ENCODE measurements around the gene CCNK. TPM values are rescaled to one million over a fixed set of nuclear protein-coding genes. Genes with fewer than 3 reads are reported as not detected.

Gene CCNK
- total and polyA plus RNA-seq, 7 experiments from 2014 or later = 16.5 to 139 (median 72.4) TPM

GRCh38 chr14:99539491-99539890, 58.3 kb downstream of the CCNK start:
- H3K4me3 Mint-ChIP-seq = no peak overlapping the region
- H3K27ac ChIP-seq (ENCODE audit: low read depth, low read length) = no peak overlapping the region
- POLR2A ChIA-PET = no interaction called here

GRCh38 chr14:99540196-99541032, 59.2 kb downstream of the CCNK start:
- Histone ChIP-seq H3K27me3 (ENCODE audit: control insufficient read depth in 2 of 2, insufficient read depth in 2 of 2, low read length in 2 of 2) (no peaks in the 10 kb centered on the region), H3K27ac (ENCODE audit: low read depth, low read length) (no peak overlapping the region), H3K4me1 (ENCODE audit: control insufficient read depth in 2 of 2, insufficient read depth in 2 of 2, low read length in 2 of 2) (no peaks in the 10 kb centered on the region), H3K9me3 (ENCODE audit: control insufficient read depth in 2 of 3, low read length in 3 of 3) (no peaks in the 10 kb centered on the region), H3K4me3 (ENCODE audit: low read length) (no peak overlapping the region), H3K36me3 (ENCODE audit: control insufficient read depth in 2 of 3, insufficient read depth in 3 of 3, low read length in 3 of 3) (peaks cover 0 to 2% (median 0%) of the 10 kb centered on the region in 3 experiments)
- H3K27me3 Mint-ChIP-seq = no peaks in the 10 kb centered on the region
- intact Hi-C loops (cut with micrococcal nuclease) = no loop called here
- ChIA-PET POLR2A (interaction anchor here (0.5 kb wide), 1 partner anchor 75 kb away, joined by 4 read pairs; no protein-coding TSS in a partner anchor), CTCF (no interaction called here)
- no peaks in the 10 kb centered on the region for H3K36me3 Mint-ChIP-seq
- no peak overlapping the region for H3K4me3 Mint-ChIP-seq
- H3K4me1 Mint-ChIP-seq = peaks cover 0 to 21% (median 15%) of the 10 kb centered on the region in 7 donors
- no peak overlapping the region for H3K27ac Mint-ChIP-seq
- no peak for DNase-seq
- no peak for ATAC-seq
- no peaks in the 10 kb centered on the region for H3K9me3 Mint-ChIP-seq

More at GRCh38 chr14:99539491-99539890, 58.3 kb downstream of the CCNK start:
- intact Hi-C loops (cut with micrococcal nuclease) = no loop called here
- H3K36me3 Mint-ChIP-seq = no peaks in the 10 kb centered on the region
- H3K36me3 ChIP-seq (ENCODE audit: control insufficient read depth in 2 of 3, insufficient read depth in 3 of 3, low read length in 3 of 3) = peaks cover 0 to 4% (median 0%) of the 10 kb centered on the region in 3 experiments
- no peaks in the 10 kb centered on the region for H3K9me3 Mint-ChIP-seq
- no peaks in the 10 kb centered on the region for H3K9me3 ChIP-seq (ENCODE audit: control insufficient read depth in 2 of 3, low read length in 3 of 3)
- ATAC-seq = no peak
- DNase-seq = no peak
- CTCF ChIA-PET = no interaction called here
- no peak overlapping the region for H3K4me3 ChIP-seq (ENCODE audit: low read length)
- no peaks in the 10 kb centered on the region for H3K4me1 ChIP-seq (ENCODE audit: control insufficient read depth in 2 of 2, insufficient read depth in 2 of 2, low read length in 2 of 2)
- H3K27ac Mint-ChIP-seq = peak overlapping the region in 1 of 9 donors; percentile 65
- H3K4me1 Mint-ChIP-seq = peaks cover 0 to 17% (median 15%) of the 10 kb centered on the region in 7 donors
- no peaks in the 10 kb centered on the region for H3K27me3 ChIP-seq (ENCODE audit: control insufficient read depth in 2 of 2, insufficient read depth in 2 of 2, low read length in 2 of 2)
- no peaks in the 10 kb centered on the region for H3K27me3 Mint-ChIP-seq

GRCh38 chr14:99541211-99541610, 60.0 kb downstream of the CCNK start:
- H3K36me3 ChIP-seq (ENCODE audit: control insufficient read depth in 2 of 3, insufficient read depth in 3 of 3, low read length in 3 of 3) = no peaks in the 10 kb centered on the region
- no peaks in the 10 kb centered on the region for H3K27me3 ChIP-seq (ENCODE audit: control insufficient read depth in 2 of 2, insufficient read depth in 2 of 2, low read length in 2 of 2)
- H3K4me1 ChIP-seq (ENCODE audit: control insufficient read depth in 2 of 2, insufficient read depth in 2 of 2, low read length in 2 of 2) = no peaks in the 10 kb centered on the region
- H3K36me3 Mint-ChIP-seq = no peaks in the 10 kb centered on the region
- H3K4me1 Mint-ChIP-seq = peaks cover 0 to 21% (median 15%) of the 10 kb centered on the region in 7 donors
- no peak overlapping the region for H3K27ac ChIP-seq (ENCODE audit: low read depth, low read length)
- H3K27me3 Mint-ChIP-seq = no peaks in the 10 kb centered on the region
- DNase-seq = no peak
- H3K4me3 ChIP-seq (ENCODE audit: low read length) = no peak overlapping the region
- H3K4me3 Mint-ChIP-seq = peak overlapping the region in 1 of 10 donors; percentile 39
- intact Hi-C loops (cut with micrococcal nuclease) = no loop called here
- ChIA-PET POLR2A (interaction anchor here (0.5 kb wide), 1 partner anchor 74 kb away, joined by 4 read pairs; no protein-coding TSS in a partner anchor), CTCF (no interaction called here)
- peak overlapping the region in 4 of 9 donors; percentile 22 to 55 (median 52) for H3K27ac Mint-ChIP-seq
- no peaks in the 10 kb centered on the region for H3K9me3 Mint-ChIP-seq
- ATAC-seq = no peak
- H3K9me3 ChIP-seq (ENCODE audit: control insufficient read depth in 2 of 3, low read length in 3 of 3) = no peaks in the 10 kb centered on the region

GRCh38 chr14:99541677-99542470, 60.7 kb downstream of the CCNK start:
- intact Hi-C loops (cut with micrococcal nuclease) = no loop called here
- peak; percentile 12 for ATAC-seq
- DNase-seq = no peak

GRCh38 chr14:99542566-99542965, 61.4 kb downstream of the CCNK start:
- Mint-ChIP-seq H3K27me3 (no peaks in the 10 kb centered on the region), H3K4me3 (no peak overlapping the region), H3K27ac (no peak overlapping the region), H3K9me3 (no peaks in the 10 kb centered on the region), H3K36me3 (no peaks in the 10 kb centered on the region), H3K4me1 (peaks cover 0 to 21% (median 15%) of the 10 kb centered on the region in 7 donors)
- H3K27ac ChIP-seq (ENCODE audit: low read depth, low read length) = no peak overlapping the region
- H3K9me3 ChIP-seq (ENCODE audit: control insufficient read depth in 2 of 3, low read length in 3 of 3) = no peaks in the 10 kb centered on the region
- no peak for DNase-seq
- no peaks in the 10 kb centered on the region for H3K36me3 ChIP-seq (ENCODE audit: control insufficient read depth in 2 of 3, insufficient read depth in 3 of 3, low read length in 3 of 3)
- no peak for ATAC-seq
- CTCF ChIA-PET = no interaction called here
- intact Hi-C loops (cut with micrococcal nuclease) = no loop called here
- H3K4me1 ChIP-seq (ENCODE audit: control insufficient read depth in 2 of 2, insufficient read depth in 2 of 2, low read length in 2 of 2) = no peaks in the 10 kb centered on the region
- no peaks in the 10 kb centered on the region for H3K27me3 ChIP-seq (ENCODE audit: control insufficient read depth in 2 of 2, insufficient read depth in 2 of 2, low read length in 2 of 2)
- POLR2A ChIA-PET = no interaction called here
- no peak overlapping the region for H3K4me3 ChIP-seq (ENCODE audit: low read length)

More at GRCh38 chr14:99541677-99542470, 60.7 kb downstream of the CCNK start:
- Histone ChIP-seq H3K27me3 (ENCODE audit: control insufficient read depth in 2 of 2, insufficient read depth in 2 of 2, low read length in 2 of 2) (no peaks in the 10 kb centered on the region), H3K9me3 (ENCODE audit: control insufficient read depth in 2 of 3, low read length in 3 of 3) (no peaks in the 10 kb centered on the region), H3K36me3 (ENCODE audit: control insufficient read depth in 2 of 3, insufficient read depth in 3 of 3, low read length in 3 of 3) (no peaks in the 10 kb centered on the region), H3K4me3 (ENCODE audit: low read length) (no peak overlapping the region), H3K4me1 (ENCODE audit: control insufficient read depth in 2 of 2, insufficient read depth in 2 of 2, low read length in 2 of 2) (no peaks in the 10 kb centered on the region), H3K27ac (ENCODE audit: low read depth, low read length) (no peak overlapping the region)
- H3K36me3 Mint-ChIP-seq = no peaks in the 10 kb centered on the region
- no peaks in the 10 kb centered on the region for H3K27me3 Mint-ChIP-seq
- ChIA-PET POLR2A (no interaction called here), CTCF (no interaction called here)
- no peak overlapping the region for H3K27ac Mint-ChIP-seq
- H3K4me1 Mint-ChIP-seq = peaks cover 0 to 21% (median 15%) of the 10 kb centered on the region in 7 donors
- H3K9me3 Mint-ChIP-seq = no peaks in the 10 kb centered on the region
- H3K4me3 Mint-ChIP-seq = peak overlapping the region in 1 of 10 donors; percentile 39

GRCh38 chr14:99543370-99543769, 62.2 kb downstream of the CCNK start:
- H3K27me3 Mint-ChIP-seq = no peaks in the 10 kb centered on the region
- POLR2A ChIA-PET = no interaction called here
- intact Hi-C loops (cut with micrococcal nuclease) = no loop called here
- no peak overlapping the region for H3K4me3 Mint-ChIP-seq
- no peaks in the 10 kb centered on the region for H3K9me3 Mint-ChIP-seq
- Histone ChIP-seq H3K4me1 (ENCODE audit: control insufficient read depth in 2 of 2, insufficient read depth in 2 of 2, low read length in 2 of 2) (no peaks in the 10 kb centered on the region), H3K4me3 (ENCODE audit: low read length) (no peak overlapping the region), H3K9me3 (ENCODE audit: control insufficient read depth in 2 of 3, low read length in 3 of 3) (no peaks in the 10 kb centered on the region), H3K27me3 (ENCODE audit: control insufficient read depth in 2 of 2, insufficient read depth in 2 of 2, low read length in 2 of 2) (no peaks in the 10 kb centered on the region), H3K36me3 (ENCODE audit: control insufficient read depth in 2 of 3, insufficient read depth in 3 of 3, low read length in 3 of 3) (no peaks in the 10 kb centered on the region), H3K27ac (ENCODE audit: low read depth, low read length) (no peak overlapping the region)
- H3K4me1 Mint-ChIP-seq = peaks cover 0 to 21% (median 17%) of the 10 kb centered on the region in 7 donors
- H3K27ac Mint-ChIP-seq = no peak overlapping the region
- ATAC-seq (no peak), DNase-seq (no peak)
- H3K36me3 Mint-ChIP-seq = no peaks in the 10 kb centered on the region
- CTCF ChIA-PET = no interaction called here
